Activated CD4-positive, alpha-beta T cell treated with anti-CD3 and anti-CD28 coated beads, Interleukin-2, Interleukin-4, amounts not matched to agents 100 ng/mL and 50 ng/mL, durations not matched to agents 16 hours and 8 hours (primary cell): ENCODE measurements around the gene MS4A4A.
A peak's percentile ranks its signal among the peaks of the same experiment; 100 is the strongest.
"Not testable (repeated sequence)": the region's sequence is repeated elsewhere in the genome, so short reads cannot be mapped to it uniquely, and the experiment has no call there.

ENCODE experiments used
- DNase-seq: peaks from one replicate; pipeline ENCODE4 v3.0.0-alpha.2; 2020; ENCODE audit warnings: low spot score

MS4A4A gene

DNA sequence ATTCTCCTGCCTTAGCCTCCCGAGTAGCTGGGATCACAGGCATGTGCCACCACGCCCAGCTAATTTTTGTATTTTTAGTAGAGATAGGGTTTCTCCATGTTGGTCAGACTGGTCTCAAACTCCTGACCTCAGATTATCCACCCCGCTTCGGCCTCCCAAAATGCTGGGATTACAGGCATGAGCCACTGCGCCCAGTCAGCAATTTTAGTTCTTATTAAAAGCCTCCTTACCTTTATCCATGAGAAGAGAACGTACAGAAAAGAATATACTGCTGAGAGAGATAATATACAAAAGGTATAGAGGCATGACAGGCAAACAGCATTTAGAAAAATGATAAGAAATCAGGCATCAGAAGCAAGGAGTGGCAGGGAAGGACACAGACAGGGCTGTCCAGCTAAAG, 21.4 kb downstream of the MS4A4A start:
- DNase-seq = not testable (repeated sequence)

DNA sequence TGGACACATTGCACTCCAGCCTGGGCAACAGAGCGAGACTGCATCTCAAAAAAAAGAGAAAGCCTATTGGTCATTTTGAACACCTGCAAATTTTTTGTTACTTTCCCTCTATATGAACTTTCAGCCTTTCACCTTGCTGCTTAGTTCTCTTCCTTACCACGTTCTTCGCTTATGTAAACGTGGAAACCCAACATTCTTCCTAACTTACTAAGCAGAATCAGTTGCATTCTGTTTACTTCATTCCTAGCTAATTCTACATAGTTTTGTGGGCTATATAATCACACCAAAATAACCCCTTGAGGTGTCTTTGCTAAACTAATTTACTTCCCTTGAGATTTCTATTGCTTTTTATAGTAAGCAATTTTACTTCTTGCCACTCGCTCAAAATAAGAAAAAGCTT, 23.2 kb downstream of the MS4A4A start:
- DNase-seq = no peak

DNA sequence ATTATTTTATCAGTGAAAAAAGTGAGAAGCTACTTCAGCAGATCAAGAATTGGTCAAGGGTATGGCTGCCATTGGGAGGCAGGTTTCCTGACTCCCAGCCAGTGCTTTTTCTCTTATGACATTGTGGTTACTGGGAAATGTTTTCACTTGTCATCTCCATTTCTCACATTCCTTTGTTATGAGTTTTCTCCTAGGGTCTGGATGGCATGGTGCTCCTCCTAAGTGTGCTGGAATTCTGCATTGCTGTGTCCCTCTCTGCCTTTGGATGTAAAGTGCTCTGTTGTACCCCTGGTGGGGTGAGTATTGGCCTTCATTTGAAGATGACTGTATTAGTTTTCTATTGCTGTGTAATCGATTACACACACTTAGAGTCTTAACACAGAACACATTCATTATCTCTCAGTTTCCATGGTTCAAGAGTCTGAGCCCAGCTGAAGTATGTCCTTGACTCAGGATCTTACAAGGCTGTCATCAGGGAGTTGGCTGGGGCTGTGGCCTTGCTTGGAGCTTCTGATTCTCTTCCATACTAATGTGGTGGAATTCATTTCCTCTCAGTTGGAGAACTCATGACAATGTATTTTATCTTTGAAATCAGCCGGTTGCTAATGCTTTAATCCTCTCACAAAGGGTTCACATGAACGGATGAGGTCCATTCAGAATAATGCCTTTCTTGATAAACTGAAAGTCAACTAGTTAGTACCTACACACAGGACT, 25.6 kb downstream of the MS4A4A start:
- DNase-seq = no peak

DNA sequence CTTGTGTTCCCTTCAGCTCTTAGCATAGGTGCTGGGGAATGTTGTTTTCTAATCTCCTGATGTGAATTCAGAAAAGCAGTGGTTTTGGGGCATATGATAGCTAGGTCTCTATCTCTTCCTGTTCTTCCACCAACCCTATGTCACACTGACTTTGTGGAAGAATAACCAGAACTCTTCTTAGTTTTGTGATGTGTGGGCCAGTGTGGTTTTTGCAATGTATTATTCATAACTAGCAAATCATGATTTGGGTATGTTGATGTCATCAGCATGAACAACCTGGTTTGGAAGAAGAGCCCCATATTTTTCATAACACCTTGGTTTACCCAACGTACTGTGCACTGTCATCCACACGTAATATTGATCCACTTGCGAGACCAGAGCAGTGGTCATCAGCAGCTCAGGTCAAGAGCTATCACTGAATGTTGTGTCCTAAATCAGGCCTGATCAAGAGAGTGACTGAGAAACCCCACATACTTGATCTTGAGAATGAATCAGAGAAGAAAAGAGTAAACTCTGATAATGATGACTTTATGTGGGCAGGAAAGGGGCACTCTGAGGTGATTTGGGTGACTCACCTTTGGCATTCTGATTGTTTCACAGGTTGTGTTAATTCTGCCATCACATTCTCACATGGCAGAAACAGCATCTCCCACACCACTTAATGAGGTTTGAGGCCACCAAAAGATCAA, 27.2 kb downstream of the MS4A4A start:
- peak; percentile 62 for DNase-seq

DNA sequence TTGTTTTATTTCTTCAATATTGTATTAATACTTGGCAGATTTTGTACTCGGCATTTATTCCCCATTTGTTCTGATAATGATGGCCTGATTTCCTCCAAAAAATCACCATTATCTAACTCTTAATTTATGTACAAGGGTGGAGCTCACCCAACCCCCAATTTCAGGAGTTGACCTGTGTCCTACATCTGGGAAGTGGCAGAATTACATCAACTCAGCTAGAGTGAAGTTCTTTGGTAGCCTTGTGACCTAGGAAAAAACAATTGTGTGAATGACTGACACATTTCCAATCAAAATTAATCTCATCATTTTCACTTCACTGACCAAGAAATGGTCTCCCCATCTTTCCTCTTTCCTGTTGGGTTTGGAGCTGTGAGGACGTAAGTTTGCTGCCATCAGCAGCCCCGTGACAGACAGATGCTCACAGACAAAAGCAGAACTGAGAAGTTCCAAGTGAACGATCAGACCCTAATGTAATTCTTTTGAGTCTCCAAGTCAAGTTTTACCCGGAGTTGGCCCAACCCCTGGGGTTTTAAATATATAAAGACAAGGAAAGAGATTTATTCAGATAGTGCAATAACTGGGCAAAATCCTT, 30.0 kb downstream of the MS4A4A start:
- no peak for DNase-seq

DNA sequence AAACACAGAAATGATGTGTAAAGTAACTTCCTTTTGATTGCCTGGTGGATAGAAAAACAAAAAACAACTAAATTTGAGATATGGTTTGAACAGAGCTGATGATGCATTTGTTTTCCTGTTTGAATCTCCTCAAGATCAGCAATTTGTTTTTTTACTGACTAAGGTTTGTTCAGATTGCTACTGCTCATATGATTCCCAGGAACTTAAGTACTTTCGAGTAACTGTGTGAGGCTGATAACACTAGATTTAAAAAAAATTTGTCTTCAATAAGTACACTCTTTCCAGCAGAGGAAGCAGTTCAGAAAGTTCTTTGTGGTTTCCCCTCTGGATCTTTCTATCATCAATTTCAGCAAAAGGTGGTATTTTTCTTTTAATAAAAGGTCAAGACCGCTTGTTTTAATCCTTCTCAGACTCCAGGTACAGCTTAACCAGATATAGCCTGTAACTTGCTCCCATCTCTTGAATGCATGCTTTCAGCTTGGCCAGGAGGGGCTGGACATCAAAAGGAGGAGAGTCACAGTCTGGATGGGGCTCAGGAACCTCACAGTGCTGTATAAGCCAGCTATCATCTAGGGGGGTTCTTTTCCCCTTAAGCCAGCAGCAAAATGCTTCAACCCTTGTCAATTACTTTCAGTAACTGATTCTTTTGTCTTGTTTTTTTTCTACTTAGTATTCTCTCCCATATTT, 34.3 kb downstream of the MS4A4A start:
- DNase-seq = no peak

DNA sequence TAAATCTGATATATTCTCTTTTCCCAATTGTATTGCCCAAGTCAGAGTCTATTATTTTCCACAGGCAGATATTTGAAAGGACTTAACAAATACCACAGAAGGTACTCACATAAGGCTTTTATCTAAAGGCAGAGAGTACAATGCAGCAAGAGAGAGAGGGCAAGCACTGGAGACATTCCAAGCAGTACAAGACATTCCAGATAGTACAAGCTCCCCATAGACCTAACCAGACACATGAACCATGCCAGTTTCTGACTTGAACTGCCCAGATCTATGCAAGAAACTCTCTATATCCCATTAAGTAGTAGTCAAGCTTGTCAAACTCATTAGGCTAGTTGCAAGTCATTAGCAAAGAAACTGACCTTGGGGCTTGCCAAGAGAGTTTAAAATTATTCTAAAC, 35.4 kb downstream of the MS4A4A start:
- DNase-seq = no peak

DNA sequence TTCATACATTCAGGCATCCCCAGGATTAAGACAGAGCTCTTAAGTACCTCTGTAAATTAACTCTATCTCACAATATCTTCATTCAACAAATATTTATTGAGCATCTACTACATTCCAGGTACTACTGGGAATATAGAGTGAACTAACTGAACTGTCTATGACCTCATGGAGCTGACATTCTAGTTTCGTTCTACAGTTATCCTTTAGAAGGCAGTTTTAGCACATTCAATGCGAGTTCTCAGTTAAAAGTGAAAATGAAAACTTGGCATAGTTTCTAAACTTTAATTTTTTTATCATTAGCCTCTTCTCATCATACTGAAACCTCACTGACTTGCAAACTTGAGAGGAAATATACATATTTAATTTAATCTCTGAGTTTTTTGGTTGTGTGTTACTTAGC, 35.9 kb downstream of the MS4A4A start:
- DNase-seq = no peak

DNA sequence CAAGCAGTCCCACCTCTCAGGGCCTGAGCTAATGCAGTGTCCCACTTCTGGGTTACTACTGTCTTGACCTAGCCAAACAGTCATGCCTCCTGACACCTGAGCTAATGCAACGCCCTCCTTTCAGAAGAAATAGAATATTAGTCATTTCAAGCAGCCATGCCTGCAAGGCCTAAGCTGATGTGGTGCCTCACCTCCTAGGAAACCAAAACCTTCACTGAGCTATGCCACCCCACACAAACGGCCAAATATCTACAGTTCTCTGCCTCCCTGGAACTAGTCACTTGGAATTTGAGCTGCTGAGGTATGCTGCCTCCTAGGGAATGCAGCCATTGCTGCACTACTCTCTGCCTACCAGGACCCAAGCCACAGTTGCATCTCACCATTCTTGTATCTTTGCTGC, 38.3 kb downstream of the MS4A4A start:
- DNase-seq = no peak

DNA sequence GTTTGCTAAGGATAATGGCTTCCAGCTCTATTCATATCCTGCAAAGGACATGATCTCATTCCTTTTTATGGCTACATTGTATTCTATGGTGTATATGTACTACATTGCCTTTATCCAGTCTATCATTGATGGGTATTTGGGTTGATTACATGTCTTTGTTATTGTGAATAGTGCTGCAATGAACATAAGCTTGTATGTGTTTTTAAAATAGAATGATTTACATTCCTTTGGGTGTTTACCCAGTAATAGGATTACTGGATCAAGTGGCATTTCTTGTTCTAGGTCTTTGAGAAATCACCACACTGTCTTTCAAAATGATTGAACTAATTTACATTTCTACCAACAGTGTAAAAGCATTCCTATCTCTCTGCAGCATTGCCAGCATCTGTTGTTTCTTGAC, 40.6 kb downstream of the MS4A4A start:
- DNase-seq = no peak

DNA sequence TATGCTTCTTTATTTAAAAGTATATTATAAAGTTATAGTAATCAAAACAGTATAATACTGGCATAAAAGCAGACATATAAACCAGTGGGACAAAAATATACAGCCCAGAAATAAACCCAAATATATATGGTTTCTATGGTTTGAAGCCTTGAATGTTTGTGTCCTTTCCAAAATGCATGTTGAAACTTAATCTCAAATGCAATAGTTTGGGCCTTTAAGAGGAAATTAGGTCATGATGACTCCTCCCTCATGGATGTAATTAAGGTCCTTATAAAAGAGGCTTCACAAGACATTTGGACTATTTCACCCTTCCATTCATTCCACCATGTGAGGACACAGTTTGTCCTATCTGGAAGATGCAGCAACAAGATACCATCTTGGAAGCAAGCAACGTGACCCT, 46.5 kb downstream of the MS4A4A start, which contains the start of gene MS4A6E:
Gene MS4A6E, plus strand, starts transcription at position 301 of the 400 bp plus-strand sequence. CDS start 7,641 bp downstream, outside the sequence.
- DNase-seq = no peak

DNA sequence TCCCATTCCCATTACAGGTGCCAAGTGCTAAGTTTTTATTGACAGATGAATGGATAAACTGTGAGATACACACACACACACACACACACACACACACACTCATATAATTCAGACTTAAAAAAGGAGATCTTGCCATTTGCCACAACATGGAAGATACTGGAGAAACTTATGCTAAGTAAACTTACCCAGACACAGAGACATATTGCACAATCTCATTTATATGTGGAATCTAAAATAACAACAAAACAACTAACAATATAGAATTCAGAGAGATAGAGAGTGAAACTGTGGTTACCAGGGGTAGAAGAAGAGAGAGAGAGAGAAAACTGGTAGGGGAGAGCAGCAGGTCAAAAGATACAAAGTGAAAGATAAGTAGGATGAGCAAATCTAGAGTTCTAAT, 48.0 kb downstream of the MS4A4A start:
- no peak for DNase-seq

DNA sequence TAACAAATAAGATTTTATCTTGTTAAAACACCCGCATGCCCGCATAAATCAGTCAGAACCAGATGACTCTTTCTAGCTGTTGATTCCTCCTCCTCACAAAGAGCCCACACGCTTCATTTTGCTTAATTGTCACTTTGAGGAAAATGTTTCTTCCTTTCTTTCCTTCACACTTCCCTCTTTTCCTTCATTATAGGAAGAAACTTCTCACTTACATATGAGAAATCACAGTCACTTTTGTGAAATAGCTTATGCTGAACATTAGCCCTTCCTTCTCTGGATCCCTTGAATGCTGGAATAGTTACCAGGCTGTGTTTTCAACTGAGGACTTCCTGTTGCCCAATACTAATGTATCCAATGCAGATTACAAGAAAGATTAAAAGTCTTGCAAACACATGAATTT, 52.4 kb downstream of the MS4A4A start:
- no peak for DNase-seq

DNA sequence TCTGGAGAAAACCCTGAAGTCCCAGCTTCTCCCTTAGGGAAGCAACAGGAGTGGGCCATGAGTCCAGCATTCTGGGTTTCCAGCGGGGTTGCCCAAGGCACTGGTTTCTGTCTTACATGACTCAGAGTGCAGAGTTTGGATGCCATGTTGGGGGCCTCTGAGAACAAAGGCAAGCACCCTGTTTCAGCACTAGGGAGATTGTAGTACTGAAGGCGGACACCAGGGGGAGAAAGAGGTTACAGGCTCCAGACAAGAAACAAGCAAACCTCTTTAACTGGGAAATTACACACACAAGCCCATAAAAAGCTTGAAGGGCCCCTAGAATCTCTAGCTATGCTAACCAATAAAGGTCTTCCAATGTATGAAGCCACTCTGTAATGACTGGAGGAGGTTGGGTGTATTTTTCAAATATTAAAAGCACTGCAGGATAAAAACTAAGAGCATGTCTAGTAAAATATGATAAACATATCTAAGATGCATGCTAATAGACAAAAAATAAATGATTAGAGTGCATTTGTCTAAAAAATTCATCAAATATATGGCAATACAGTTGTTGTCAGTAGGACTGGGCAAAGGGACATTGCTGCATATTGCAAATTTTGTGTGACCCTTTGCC, 53.6 kb downstream of the MS4A4A start:
- DNase-seq = peak; percentile 77

DNA sequence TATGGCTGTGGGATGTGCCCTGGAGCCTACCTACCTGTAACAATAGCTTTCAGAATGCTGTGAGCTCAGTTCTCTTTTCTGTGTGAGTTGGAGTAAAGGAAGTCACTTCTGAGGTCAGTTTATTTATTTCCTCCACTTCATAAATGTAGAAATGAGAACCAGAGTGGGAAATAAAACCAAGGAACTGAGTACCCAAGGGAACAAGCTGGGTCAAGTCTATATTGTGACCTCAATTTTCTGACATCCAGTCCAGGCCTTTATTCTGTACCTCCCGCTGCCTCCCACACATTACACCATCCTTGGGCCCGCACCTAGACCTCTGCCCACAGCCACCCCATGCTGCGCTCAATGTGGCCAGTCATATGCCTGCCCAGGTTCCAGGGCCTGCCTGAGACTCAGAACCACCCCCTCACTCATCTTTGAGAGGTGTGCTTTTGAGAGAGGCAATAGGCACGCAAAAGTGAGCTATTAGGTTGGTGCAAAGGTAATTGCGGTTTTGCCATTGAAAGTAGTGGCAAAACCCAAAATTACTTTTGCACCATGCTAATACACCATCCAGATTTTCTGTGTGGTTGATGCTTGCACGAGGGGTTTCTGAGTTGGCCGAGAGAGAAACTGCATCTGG, 56.4 kb downstream of the MS4A4A start:
- no peak for DNase-seq

DNA sequence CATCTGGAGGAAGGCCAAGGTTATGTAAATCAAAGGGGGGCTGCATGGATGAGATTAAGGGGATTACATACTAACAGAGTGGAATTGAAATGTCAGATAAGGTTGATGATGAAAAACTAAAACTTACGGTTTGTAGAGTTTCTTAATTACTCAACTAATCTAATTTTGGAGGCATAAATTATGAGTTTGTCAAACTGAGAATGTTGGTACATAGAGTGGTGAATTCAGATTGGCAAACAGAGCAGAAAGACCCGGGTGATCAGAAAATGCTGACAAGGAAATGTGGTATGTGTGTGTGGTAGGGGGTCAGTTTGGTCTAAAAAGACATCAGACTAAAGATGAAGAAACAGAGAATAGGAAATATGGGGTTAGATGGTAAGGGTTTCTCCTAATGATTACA, 57.6 kb downstream of the MS4A4A start:
- DNase-seq = peak; percentile 19

DNA sequence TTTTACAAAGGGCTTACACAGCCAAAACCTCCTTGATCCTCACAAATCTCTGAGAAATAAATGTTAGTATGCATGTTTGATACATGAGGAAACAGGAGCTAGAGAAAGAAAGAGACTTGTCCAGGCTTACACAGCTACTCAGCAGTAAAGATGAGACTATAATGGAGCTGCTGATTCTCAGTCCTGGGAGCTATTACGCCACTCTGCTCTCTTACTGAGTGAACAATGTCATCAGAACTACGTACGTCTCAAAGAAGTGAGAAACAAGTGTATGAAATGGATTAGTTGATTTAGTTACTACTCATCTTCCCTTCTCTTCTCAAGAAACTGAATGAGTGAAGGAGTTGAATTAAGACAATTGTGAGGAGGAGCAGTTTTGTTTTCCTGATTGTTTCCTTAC, 58.9 kb downstream of the MS4A4A start:
- no peak for DNase-seq

DNA sequence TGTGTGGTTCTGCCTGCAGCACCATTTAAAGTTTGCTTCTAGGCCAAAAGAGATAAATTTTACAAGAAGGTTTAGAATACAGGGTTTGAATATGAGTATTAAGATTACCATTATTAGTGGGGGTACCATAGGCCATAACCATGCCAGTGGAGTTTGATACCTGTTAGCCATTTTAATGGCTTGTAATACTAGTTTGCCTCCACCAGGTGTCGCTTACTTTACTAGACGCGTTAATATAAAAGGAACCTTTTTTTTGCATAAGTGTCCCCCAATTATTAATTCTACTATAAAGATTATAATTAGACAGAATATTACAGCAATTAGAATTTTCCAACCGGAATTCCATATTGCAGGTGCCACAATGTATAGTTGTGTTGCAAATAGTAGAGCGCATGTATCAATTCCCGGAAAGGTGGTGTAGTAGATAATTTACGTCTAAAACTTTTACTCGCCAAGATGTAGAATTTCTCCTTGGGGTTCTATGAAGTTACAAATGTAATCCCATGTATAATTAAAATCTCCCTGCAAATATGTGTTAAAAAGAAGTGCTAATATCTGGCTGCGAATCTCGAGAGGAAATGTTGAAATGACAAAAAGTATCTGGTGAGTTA, 62.7 kb downstream of the MS4A4A start:
- DNase-seq = peak; percentile 24

DNA sequence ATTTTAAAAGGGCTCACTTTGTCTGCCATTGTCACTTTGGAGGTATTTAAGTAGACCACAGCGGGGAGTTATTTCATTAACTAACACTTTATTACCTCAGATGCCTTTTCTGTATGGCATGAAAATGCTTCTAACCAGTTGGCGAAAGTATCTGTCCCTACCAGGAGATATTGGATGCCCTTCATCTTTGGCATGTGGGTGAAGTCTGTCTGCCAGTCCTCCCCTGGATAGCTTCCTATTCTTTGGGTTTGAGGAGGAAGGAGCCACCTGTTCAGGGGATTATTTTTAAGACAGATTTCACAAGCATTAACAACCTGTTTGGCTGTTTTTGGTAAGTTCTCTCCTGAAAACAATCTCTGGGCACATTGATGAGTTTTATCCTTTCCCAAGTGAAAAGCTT, 63.7 kb downstream of the MS4A4A start:
- DNase-seq = no peak

DNA sequence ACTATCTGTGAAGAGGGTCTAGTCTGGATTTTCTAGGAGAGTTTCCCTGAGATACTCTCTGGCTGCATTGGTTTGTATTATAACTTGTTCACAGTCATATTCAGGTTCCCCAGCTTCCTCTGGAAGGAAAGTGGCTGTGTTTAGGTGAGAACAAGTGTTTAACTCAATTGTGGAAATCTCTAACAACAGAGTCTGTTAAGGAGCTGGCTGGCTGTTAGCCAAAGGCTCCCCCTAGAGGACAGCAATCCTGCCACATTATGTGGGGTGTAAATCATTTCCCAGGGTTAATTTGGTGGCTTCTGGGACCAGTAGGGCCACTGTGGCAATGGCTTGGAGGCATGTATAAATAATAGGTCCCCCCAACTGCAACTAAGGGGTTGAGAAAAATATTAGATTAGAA, 65.0 kb downstream of the MS4A4A start:
- DNase-seq = peak; percentile 28

DNA sequence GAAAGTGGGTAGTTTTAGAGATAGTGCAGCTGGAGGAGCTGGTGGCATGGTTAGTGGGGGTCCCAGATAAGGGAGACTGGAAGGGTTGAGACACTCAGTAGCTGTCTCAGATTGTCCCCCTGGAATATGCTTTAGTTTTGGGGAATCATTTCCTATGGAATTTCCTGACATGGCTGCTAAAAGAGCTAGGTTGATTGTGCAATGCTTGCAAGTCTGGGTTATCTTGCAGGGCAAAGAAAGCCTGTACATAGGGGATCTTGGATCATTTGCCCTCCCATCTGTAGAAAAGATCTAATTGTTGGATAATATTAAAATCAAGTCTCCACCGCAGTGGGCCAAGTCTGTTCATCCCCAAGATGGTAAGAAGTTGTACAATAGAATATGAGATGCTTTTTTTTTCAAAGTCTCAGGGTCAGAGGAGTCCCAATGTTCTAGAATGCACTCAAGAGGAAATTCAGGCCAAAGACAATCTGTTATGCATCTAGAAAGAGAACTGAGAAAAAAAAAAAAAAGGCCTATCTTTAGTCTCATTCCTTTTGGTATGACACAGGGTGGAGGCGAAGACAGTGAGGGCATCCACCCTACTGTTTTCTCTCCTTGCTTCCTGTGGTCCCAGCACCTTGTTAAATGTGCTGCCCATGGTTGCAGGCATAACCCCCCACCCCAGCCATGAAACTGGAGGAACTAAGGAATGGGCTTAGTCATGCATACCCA, 66.8 kb downstream of the MS4A4A start:
- DNase-seq = no peak
